Frontal cortex (tissue), 4 donors: Measurements from ENCODE around the gene PAH. TPM values are rescaled to one million over a fixed set of nuclear protein-coding genes. Genes with fewer than 3 reads are reported as not detected.

Experiments
- DNase-seq, 2 donors: peaks; one replicate each; pipeline ENCODE4 v3.0.0; 2012; ENCODE audit warnings: low spot score in 2 of 2
- FAIRE-seq: peaks from 2 replicates; lab custom pipeline; 2012; peaks lifted over from hg19 to GRCh38; lab: Jason Lieb, UNC
- total RNA-seq: library from RNA; depleted of rRNA; stranded (reverse); fragments of >200 nt; gene quantifications from one replicate; pipeline ENCODE4 v1.2.3, GENCODE V29; 2014
- donor health status: control.
- donor health status: control.
- donor health status: control.

Gene PAH
- total RNA-seq, 1 donor from 2014 or later = 0.82 TPM

DNA sequence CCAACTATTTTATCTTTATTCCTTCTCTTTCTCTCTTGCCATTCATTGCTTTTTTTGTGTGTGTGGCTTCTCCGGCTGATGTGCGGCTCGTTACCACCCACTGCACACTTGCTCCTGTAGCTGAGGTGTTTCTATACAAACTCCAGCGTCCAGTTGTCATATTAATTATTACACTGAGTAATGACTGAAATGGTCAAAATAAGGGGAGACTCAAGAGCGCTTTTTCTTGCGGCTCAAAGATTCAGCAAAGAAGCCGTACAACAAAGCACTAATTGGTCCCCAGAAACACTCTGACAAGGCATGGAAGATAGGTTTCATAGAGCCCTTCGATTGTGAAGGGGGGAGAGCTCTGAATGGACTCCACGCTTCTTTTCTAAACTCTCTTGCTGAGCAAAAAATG lies 34.8 kb upstream of the PAH start:
- FAIRE-seq (no peak), DNase-seq (no peak)

DNA sequence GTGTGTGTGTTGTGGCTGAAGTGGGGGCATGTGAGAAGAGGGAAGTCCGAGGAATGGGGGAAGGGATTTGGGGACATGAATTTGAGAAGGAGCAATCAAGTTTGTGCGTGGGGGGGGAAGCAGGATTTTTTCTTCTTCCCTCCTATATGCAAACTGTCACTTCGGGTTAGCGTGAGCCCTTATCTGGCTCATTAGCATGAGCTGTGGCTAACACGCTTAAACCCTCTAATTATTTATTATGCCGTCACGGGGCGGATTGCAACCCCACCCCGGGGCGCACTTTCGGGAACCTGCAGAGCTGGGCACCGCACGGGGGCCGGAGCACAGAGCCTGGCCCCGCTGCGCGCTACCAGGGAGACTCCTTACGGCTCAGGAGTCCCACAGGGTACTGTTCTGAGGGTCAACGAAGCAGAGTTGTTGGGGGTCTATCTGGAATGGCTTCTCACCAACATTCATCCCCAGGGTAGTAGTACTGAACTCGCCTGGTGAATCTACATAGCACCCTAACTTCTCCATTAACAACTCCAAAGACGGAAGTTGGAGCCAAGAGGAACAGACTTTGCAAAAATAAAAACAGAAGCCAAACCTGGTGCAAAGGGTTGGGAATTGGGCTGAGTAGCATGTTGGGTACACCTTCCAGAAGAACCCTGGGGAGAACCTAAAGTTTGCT lies 34.0 kb upstream of the PAH start:
- DNase-seq (no peak), FAIRE-seq (no peak)

DNA sequence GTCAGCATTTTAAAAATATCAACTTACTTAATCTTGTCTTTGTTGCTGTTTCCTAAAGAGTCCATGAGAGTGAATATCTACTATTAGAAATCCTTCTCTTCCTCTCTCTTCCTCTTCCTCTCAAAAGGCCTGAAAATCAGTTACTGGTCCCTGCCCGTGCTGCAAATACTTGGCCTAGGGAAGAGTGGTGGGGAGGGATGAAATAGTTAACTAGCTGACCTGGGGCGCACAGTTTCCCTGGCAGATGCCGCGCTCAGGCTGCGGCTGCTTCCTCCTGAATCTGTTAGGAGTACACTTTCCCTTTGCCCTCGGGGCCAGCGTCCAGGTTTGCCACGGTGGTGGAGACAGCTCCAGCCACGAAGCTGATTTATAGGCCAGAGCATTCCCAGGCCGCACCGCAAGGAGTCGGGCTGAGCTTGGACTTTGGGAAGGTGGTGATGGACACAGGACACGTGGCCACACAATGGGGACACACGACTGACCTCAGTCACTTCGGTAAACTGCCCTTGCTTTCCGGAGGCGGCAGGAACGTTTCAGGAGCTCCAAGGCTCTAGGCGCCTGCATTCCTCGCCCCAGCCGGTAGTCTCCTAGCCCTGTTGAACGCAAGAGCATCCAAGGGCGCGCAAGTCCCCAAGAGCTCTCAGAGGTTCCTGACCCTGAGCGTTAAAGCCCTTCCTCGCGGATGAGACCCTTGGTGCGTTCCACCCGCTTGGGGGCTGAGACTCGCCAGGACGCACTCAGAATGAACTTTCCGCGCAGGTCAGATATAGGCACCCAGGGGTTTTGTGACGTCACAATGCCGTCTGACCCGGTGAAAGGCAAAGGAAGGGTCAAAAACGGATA lies 33.3 kb upstream of the PAH start:
- FAIRE-seq (no peak), DNase-seq (peak in 1 of 2 donors; percentile 12)

DNA sequence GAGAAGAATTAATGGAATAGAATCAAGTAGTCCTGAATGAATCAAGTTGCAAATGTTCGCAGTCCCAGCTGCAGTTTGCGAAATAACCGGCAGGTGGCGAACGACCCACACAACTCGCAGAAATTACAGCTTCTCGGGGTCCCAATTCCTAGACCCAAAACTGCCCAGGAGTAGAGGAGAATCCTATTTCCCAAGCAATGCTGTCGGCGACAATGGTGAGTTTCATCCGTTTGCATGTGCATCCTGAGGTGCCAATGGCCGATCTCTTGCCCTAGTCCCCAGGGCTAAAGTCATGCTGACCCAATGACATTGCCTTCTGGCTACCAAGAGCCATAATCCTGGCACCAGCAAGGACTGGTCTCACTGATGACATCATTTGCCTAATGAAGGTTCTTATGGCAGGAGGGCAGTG lies 31.9 kb upstream of the PAH start:
- DNase-seq = peak in 1 of 2 donors; percentile 31
- no peak for FAIRE-seq

GRCh38 chr12:102946042-102946441 lies 29.0 kb upstream of the PAH start:
- DNase-seq (no peak), FAIRE-seq (no peak)

GRCh38 chr12:102939670-102940222 lies 22.7 kb upstream of the PAH start:
- FAIRE-seq (no peak), DNase-seq (no peak)

DNA sequence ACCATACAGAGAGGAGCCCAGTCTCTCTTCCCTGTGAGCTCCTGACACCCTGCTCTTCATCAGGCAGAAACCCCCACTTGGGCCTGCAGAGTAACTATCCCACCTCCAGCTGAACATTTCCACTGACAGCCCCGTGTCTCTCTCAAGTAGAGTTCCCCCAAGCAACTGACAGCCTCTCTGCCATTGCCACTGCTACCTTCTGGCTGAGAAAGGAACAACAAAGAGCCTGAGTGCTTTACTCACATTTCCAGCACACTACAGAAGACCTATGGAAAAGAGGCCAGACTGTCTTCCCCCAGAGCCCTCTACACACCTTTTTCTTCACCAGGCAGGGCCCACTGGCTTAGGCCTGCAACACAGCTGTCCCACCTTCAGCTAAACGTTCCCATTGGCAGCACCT lies 22.0 kb upstream of the PAH start:
- DNase-seq (no peak), FAIRE-seq (no peak)

GRCh38 chr12:102933168-102933567 lies 16.1 kb upstream of the PAH start:
- FAIRE-seq (no peak), DNase-seq (no peak)

DNA sequence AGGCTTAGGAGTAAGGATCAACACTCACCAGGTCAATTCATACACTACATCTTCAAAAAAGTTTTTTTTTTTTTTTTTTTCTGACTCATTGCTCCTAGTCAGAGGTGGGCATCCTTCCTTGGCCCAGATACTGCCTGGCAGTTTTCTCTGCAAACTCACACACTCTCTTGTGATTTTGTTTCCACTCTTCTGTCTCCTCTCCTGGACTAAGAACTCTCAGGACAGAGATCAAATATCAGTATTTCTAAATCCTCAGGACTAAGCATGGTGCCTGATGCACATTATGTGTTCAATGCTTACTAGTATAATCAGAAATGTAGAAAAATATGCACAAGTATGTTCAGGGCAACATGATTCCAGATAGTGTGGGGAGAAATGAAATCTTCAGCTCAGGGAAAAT lies 10.2 kb upstream of the PAH start:
- DNase-seq (no peak), FAIRE-seq (no peak)

DNA sequence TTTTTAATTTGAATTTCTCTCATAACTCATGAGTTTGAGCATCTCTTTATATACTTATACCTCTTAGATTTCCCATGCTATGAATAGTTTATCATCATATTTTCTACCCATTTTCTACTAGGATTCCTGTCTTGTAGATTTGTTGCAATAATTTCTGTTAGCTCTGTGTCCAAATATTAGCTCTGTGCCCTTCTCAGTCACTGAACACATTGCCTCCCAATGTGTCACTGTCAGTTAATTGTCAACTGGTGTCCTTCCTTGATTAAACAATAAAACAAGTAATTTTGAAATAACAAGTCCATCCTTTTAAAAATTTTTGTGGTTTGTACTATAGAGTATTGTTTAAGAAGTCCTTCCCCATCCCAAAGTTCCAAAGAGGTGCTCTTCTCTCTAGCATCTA lies 4.2 kb upstream of the PAH start:
- FAIRE-seq (no peak), DNase-seq (no peak)

GRCh38 chr12:102920271-102920670 lies 3.2 kb upstream of the PAH start:
- FAIRE-seq (no peak), DNase-seq (no peak)

DNA sequence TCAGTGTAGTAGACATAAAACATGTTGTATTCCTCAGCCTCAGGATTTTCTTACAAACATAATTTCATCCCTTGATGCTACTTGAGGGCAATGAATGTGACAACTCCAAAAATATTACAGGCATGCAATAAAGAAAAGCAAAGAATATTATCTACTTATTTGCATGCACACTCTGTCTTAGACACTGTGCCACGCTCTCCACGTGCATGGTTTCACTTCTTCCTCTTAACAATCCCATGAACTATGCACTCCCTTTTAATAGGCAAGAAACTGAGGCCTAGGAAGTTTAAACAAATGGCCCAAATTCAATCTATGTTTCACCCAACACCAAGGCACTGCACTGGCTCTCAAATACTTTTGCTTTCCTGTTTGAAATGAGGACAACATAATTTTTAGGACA lies 1.8 kb upstream of the PAH start:
- DNase-seq (no peak), FAIRE-seq (no peak)

DNA sequence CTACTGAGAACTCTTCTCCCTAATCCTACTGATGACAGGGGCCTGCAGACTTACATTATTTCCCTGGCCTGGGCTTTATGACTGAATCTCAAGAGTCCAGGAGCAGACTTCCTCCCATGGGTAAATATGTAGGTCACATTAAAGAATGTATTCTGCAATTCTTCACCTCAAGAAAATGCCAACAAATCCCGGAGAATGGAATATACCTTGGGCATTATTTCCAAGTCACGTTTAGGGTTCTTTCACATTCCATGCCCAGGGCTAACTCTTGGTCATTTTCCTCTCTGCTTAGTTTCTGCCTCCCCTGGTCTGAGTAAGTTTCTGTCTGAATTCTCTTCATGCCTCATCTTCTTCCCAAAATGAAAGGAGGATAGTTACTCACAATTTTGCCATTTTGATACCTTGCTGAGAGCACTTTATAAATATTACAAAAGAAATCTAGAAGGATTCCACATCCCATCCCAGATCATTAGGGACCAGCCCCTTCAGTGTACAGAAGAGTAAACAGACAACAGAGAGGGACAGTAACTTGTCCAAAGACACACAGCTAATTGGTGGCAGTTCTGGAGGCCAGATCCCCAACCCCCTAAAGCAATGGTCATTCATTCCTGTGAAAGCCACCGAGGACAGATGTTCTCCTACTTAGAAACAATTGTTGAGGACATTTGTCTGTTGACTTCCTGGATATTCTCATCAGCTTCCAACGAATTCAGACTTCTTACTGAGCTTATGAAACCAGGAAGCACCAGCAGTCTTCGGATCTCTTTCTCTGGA lies 605 bp downstream of the PAH start:
- DNase-seq = no peak
- no peak for FAIRE-seq

DNA sequence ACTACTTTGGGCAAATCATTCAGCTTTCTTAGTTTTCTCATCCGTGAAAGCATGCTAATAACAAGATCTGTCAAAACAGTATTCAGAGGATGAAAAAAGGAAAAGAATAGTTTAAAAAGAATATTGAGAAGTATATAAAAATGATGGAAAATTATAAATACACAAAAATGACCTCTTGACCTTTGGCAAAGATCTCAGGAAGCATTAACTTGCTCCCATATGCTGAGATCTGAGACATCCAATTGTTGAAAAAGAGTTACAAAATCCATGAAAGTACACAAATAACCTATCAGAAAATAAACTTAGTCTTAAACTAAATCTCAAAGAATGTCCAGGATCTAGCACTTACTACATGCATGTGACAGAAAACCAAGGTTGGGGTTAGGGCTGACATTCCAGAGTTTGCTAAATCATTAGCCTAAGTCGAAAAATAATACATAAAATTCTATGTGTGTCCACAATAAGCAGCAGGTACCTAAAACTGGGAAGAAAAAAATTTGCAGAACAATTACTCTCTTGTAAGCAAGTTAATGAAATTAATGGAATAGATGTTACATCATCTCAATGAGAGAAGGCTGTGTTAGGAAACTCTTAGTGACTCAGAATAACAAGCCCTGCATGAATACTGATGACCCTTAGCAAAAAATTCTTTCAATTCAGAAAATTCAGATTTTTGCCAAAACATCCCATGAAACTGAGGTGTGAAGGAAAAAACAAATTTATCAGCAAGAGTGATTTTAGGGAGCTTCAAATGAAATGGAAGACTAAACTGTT lies 3.4 kb downstream of the PAH start:
- FAIRE-seq (no peak), DNase-seq (no peak)

- DNase-seq = no peak
- no peak for FAIRE-seq
These were observed 4.8 kb downstream of the PAH start for GRCh38 chr12:102912258-102912657.

GRCh38 chr12:102911320-102911719 lies 5.7 kb downstream of the PAH start:
- FAIRE-seq (no peak), DNase-seq (no peak)

GRCh38 chr12:102910792-102911191 lies 6.3 kb downstream of the PAH start:
- FAIRE-seq = no peak
- no peak for DNase-seq

GRCh38 chr12:102910137-102910536 lies 6.9 kb downstream of the PAH start:
- no peak for DNase-seq
- FAIRE-seq = no peak

DNA sequence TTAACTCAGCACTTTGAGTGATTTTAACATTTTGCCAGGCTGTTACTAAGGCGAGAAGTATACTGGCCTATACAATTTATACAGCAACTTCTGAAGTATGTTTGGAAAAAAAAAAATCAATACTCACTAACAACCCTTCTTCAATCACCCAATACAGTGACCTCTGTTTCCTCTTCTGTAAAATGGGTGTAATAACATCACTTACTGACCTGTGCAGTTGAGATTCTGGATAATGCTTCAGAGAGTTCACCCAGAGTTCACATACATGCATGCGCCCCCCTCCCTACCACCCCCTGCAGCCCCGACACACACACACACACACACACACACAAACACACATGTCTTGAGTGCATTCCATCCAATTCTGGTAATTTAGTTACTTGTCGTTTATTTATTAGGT lies 9.1 kb downstream of the PAH start:
- no peak for DNase-seq
- FAIRE-seq = no peak

GRCh38 chr12:102905229-102905628 lies 11.8 kb downstream of the PAH start:
- DNase-seq (no peak), FAIRE-seq (no peak)
